Muscle layer of colon (tissue), 2 donors: ENCODE data around the gene TAOK3.

Experiments used
- H3K27ac ChIP-seq: one replicate; pipeline ENCODE4 v1.7.0; 2013; ENCODE audit warnings: low read depth, mild to moderate bottlenecking, low read length, moderate library complexity
- H3K27me3 ChIP-seq, 2 donors: one replicate each; pipeline ENCODE4 v1.7.0; 2013; ENCODE audit warnings: low read length in 2 of 2, mild to moderate bottlenecking in 2 of 2; ENCODE audit not compliant: insufficient read depth in 2 of 2, control insufficient read depth in 1 of 2
- H3K36me3 ChIP-seq: one replicate; pipeline ENCODE4 v1.7.0; 2013; ENCODE audit warnings: mild to moderate bottlenecking, low read length; ENCODE audit not compliant: insufficient read depth
- H3K4me1 ChIP-seq: one replicate; pipeline ENCODE4 v1.7.0; 2013; ENCODE audit warnings: mild to moderate bottlenecking, low read length; ENCODE audit not compliant: insufficient read depth
- H3K4me3 ChIP-seq, 2 donors: one replicate each; pipeline ENCODE4 v1.7.0; 2013; ENCODE audit warnings: low read length in 2 of 2, low read depth in 1 of 2, mild to moderate bottlenecking in 1 of 2, moderate library complexity in 1 of 2
- H3K9ac ChIP-seq: one replicate; pipeline ENCODE4 v1.7.0; 2013; ENCODE audit warnings: low read length
- H3K9me3 ChIP-seq: one replicate; pipeline ENCODE4 v1.7.0; 2013; ENCODE audit warnings: mild to moderate bottlenecking, low read length
- donor health status: abdominal sarcoma.
- donor health status: Adenocarcinoma of cecum.

Gene TAOK3

DNA sequence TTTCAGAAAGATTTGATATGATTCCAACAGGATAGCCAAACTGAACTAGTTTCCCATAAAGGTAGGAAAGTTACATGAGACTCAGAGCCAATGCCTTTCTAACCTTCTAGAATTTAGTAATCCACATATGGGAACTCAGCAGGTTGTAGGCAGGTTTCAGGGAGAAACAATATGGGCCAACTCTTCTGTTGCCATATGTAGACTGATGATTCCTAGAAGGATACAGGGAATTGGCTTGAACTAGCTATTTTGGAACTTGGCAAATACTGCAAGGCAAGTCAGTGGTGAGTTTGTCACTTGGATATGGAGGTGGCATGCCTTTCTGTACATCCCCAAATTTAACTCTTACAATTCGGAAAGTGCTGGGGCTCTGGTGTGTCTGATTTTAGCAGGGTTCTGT is 19.1 kb upstream of the TAOK3 start:
- H3K9ac ChIP-seq, result no peak overlapping the region
- peaks cover 75% of the 10 kb centered on the region for H3K36me3 ChIP-seq
- no peaks in the 10 kb centered on the region for H3K9me3 ChIP-seq
- no peak overlapping the region for H3K4me3 ChIP-seq
- H3K27me3 ChIP-seq, result no peaks in the 10 kb centered on the region
- H3K27ac ChIP-seq, result no peak overlapping the region
- H3K4me1 ChIP-seq, result no peaks in the 10 kb centered on the region

DNA sequence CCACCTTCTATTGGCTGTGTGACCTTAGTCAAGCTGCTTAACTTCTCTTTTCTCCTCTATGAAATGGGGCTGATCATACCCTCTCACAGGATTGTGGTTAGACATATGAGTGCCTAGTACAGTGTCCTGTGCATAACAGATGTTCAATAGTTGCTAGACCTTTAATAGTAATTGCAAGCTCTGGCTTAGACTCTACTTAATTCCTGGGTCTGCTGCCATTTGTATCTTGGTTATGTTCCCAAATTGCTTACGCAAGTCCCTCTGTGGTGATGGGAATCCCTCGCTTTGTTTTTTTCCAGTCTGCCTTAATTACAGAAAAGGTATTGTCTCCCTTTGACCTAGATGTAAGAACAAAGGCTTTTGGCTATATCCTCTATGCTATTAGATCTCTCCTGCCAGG is 18.7 kb upstream of the TAOK3 start:
- Histone ChIP-seq H3K4me3 (no peak overlapping the region), H3K9me3 (no peaks in the 10 kb centered on the region), H3K9ac (no peak overlapping the region), H3K27me3 (no peaks in the 10 kb centered on the region), H3K4me1 (no peaks in the 10 kb centered on the region), H3K27ac (no peak overlapping the region), H3K36me3 (peaks cover 74% of the 10 kb centered on the region)

DNA sequence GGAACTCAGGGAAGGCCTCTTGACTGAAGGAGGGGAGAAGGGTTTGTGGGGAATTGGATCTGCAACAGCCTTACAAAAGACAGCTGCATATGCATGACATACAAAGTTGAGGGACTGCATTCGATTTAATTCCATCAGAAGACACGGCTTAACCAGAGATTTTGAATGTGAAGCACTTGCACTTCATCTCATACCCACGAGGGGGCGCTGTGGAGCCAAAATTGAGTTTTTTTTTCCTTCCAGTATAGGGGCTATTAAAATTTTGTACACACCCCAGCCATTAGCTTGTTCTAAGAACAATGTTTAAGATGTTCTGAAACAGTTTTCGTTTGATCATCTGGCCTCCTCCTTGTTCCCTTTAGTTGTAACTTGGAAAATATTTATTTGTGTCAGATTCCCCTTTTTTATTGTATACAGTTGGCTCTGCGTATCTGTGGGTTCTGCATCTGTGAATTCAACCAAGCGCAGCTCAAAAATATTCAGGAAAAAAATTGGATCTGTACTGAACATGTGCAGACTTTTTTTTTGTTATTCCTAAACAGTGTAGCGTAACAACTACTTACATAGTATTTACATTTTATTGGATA is 5.3 kb upstream of the TAOK3 start:
- Histone ChIP-seq H3K27me3 (no peaks in the 10 kb centered on the region), H3K27ac (no peak overlapping the region), H3K9ac (peak overlapping the region; percentile 82), H3K4me1 (peaks cover 28% of the 10 kb centered on the region), H3K9me3 (no peaks in the 10 kb centered on the region), H3K36me3 (peaks cover 24% of the 10 kb centered on the region), H3K4me3 (peak overlapping the region; percentile 80 to 93)

DNA sequence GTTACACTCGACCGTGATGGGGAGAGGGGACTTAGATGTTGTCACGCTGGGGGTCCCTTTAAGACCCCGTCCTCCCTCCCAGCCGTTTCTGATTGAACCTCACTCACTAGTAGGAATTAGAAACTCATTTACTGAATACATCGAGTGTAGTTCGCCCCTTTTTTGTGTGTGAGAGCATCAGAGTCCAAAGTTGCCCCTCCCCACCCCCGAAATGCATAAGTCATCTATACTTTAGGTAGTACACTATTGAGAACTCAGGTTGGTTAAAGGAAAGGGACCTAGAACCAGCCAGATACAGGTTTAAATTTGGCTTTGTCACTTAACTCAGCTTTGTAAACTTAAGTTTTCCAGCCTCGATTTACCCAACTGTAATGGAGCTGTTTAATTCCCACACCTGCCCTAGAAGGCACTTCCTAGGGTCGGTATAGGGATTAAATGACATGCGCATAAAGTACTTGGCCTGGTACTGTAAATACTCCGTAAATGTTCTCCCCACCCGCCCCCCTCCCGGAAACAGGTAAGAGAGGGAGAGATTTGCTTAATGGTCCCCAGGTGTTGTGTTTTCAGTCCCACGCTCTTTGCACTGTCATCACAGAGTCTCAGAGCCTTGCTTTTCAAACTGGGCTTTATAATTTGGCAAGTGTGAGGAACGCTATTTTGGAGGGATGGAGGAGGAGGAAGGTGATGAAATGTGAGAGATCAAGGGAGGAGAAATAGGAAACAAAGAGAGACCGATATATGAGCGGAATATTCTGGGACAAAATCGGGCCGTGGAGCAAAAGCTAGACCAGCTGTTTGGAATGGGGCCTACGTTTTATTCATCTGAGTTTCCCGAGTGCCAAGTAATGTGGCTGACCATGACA is 4.5 kb upstream of the TAOK3 start:
- Histone ChIP-seq H3K4me1 (peaks cover 28% of the 10 kb centered on the region), H3K27me3 (no peaks in the 10 kb centered on the region), H3K27ac (peak overlapping the region; percentile 96), H3K9ac (peak overlapping the region; percentile 82), H3K4me3 (peak overlapping the region; percentile 80 to 93), H3K36me3 (peaks cover 19% of the 10 kb centered on the region), H3K9me3 (no peaks in the 10 kb centered on the region)

DNA sequence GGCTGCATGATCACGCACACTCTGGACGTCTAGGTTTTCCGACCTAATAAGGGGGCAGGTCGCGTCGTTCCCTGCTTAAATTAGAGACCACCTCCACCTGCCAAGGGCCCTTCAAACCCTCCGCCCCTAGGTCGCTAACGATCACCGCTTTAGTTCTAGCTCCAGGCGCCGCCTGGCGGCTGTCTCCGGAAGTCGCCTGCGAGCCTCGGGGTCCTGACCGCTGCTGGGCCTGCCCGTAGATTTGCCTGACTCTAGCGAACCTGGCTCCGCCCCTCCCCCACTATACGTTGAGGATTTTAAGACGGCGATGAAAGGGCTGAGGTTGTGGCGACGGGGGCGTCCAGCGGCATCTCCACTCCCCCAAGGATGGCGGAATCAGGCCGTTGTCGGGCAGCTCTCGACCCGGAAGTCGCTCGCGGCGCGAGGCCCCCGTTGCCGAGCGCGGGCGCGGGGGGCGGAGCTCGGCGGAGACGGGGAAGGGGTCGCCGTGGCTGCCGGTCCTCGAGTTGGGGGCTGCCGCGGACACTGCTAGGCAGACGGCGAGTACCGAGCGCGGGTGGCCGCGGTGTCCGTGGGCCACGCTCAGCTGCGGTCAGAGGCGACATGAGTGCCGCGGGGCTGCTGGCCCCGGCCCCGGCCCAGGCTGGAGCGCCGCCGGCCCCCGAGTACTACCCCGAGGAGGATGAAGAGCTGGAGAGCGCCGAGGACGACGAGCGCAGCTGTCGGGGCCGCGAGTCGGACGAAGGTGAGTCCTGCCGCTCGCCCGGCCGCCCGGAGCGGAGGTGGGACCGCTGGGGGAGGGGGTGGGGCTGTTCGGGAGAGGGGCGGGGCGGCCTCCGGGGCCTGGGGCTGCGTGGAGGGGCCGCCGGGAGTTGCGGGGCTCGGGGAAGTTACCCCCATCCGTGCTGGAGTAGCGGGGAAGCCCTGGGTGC is 3.6 kb upstream of the TAOK3 start, which contains the start of gene SUDS3:
SUDS3 (plus strand) TSS at position 467 of the 932 bp plus-strand sequence; CDS start at position 604, 137 bp downstream.
- H3K4me1 ChIP-seq, result peaks cover 28% of the 10 kb centered on the region

DNA sequence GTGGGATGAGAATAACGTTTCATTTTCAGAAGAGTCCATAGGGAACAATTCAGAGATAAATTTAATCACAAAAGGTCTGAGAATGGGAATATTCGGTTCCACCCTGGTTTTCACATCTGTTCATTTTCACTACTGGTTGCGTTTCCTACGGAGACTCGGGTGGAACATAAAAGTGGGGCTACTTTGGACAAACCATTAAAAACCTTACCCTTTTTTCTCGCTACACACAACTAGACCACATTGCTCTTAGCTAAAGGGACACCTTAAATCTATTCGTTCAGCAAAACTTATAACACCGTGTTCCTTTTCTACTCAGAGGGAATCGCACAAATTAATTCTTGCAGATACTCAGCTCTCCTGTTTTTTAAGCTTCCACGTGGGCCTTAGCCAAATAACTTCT is 2.6 kb upstream of the TAOK3 start:
- Histone ChIP-seq H3K36me3 (peaks cover 8% of the 10 kb centered on the region), H3K4me1 (peaks cover 37% of the 10 kb centered on the region), H3K9me3 (no peaks in the 10 kb centered on the region), H3K27ac (peak overlapping the region; percentile 96), H3K9ac (no peak overlapping the region), H3K27me3 (no peaks in the 10 kb centered on the region), H3K4me3 (peak overlapping the region in 1 of 2 donors; percentile 93)

More for the DNA sequence above, 3.6 kb upstream of the TAOK3 start, which contains the start of gene SUDS3:
- peak within 1 kb of the TSS; percentile 96 for H3K27ac ChIP-seq
- peak within 1 kb of the TSS; percentile 80 to 93 for H3K4me3 ChIP-seq
- H3K9me3 ChIP-seq, result no peaks in the 10 kb centered on the region
- peaks cover 10% of the 10 kb centered on the region for H3K36me3 ChIP-seq
- no peaks in the 10 kb centered on the region for H3K27me3 ChIP-seq
- H3K9ac ChIP-seq, result peak within 1 kb of the TSS; percentile 82

DNA sequence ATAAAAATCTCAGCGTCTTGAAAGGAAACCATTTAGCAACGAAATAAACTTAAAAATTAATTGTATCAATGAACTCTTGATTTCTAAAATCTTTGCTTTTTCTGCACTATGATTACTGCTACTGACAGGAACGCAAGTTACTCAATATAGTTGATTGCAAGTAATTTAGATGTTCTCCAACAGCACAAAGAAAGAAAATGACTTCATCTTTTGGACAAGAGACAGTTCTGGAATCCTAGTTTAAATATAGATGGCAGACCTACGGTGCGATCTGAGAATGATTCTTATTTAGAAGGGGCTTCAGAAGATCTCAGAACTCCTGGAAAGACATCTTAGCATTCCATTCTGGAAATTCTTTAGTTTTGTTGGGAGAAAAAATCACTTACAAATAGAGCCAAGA is 2.2 kb upstream of the TAOK3 start:
- H3K27me3 ChIP-seq, result no peaks in the 10 kb centered on the region
- no peak overlapping the region for H3K27ac ChIP-seq
- H3K9ac ChIP-seq, result no peak overlapping the region
- no peaks in the 10 kb centered on the region for H3K9me3 ChIP-seq
- peaks cover 4% of the 10 kb centered on the region for H3K36me3 ChIP-seq
- no peak overlapping the region for H3K4me3 ChIP-seq
- peaks cover 39% of the 10 kb centered on the region for H3K4me1 ChIP-seq

DNA sequence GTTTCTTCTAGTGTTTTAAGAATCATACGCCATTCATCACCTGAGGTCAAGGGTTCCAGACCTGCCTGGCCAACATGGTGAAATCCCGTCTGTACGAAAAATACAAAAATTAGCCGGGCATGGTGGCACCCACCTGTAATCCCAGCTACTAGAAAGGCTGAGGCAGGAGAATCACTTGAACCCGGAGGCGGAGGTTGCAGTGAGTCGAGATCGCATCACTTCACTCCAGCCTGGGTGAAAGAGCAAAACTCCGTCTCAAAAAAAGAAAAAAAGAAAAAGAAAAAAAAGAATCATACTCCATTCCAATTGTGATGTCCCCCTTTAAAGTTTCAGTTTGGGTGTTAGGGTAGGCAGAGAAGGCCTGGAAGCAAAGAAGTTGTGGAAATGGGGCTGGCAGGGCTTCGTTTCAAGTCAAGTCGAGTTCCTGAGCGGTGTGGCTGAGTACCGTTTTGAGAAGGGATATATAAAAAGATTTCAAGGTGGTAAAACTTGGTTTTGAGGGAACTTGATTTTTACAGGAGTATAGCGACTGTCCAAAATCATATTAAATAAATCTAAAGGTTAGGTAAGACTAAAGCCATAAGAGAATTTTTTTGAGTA is 1.5 kb upstream of the TAOK3 start:
- no peaks in the 10 kb centered on the region for H3K36me3 ChIP-seq
- H3K9me3 ChIP-seq, result no peaks in the 10 kb centered on the region
- no peaks in the 10 kb centered on the region for H3K27me3 ChIP-seq
- peaks cover 39% of the 10 kb centered on the region for H3K4me1 ChIP-seq
- no peak overlapping the region for H3K4me3 ChIP-seq
- H3K27ac ChIP-seq, result no peak overlapping the region
- H3K9ac ChIP-seq, result no peak overlapping the region

DNA sequence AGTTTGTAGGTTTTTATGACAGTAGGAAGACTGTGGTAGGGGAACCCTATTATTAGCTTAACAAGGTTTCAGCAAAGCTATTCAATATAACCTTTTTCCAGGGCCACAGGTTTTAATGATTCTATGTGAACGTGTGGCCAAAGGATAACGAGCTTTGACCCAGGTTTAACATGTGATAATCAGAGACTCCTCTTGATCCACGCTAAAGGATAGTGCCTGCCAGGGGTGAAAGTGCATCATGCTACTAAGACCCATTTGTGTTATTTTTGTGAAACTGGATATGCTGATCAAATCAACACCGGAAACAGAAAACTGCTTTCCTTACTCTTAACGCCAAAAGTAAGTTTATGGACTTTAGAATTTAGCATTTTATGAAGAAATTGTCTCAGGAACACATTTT is 909 bp upstream of the TAOK3 start:
- peaks cover 39% of the 10 kb centered on the region for H3K4me1 ChIP-seq
- peak overlapping the region; percentile 71 to 90 for H3K4me3 ChIP-seq
- no peaks in the 10 kb centered on the region for H3K27me3 ChIP-seq
- H3K27ac ChIP-seq, result peak overlapping the region; percentile 98
- H3K9ac ChIP-seq, result peak overlapping the region; percentile 73
- H3K9me3 ChIP-seq, result no peaks in the 10 kb centered on the region
- no peaks in the 10 kb centered on the region for H3K36me3 ChIP-seq

DNA sequence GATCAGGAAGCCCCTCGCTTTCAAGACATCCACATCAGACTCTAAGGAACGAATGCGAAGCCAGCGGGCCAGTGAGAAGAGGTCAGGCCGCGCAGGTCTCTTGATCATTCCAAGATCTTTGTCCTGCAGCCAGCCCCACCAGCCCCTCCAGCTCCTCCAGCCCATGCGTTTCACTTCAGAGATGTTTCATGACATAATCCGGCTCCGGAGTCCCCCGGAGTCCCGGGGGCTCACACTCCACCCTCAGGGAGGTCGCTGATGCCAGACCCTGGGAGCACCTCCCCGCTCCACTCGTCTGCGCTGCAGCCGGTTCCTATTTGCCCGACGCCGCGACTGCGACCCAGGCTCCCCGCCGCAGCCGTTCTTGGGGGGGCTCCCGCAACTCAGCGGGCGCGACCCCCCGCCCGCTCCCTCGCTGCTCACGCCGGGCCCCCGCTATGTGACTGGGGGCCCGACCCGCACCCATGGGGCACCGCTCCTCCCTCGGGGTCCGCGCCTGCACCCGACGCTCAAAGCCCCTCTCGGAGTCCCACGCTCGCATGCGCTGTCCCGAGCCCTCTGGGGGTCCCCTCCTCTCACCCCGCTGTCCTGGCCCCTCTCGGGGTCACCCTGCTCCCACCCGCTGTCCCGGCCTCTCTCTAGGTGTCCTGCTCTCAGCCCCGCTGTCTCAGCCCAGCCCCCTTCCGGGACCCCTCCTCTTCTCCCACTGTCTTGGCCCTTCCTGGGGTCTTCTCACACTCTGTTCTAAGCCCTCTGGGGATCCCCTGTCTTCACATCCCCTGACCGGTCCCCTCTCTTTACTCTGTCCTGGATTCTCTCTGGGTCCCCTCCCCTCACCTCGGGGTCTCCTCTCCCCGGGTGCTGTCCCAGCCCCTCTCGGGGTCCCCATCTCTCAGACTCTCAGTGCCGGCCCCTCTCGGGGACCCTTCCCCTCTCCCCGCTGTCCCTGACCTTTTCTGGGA is 1.1 kb downstream of the TAOK3 start:
- no peaks in the 10 kb centered on the region for H3K36me3 ChIP-seq
- H3K27ac ChIP-seq, result peak overlapping the region; percentile 86
- no peaks in the 10 kb centered on the region for H3K27me3 ChIP-seq
- peak overlapping the region; percentile 61 for H3K9ac ChIP-seq
- peaks cover 27% of the 10 kb centered on the region for H3K4me1 ChIP-seq
- H3K4me3 ChIP-seq, result peak overlapping the region; percentile 88 to 100
- no peaks in the 10 kb centered on the region for H3K9me3 ChIP-seq
